SU-DHL-6 (cell line): ENCODE measurements around the gene ZNF775.

Experiments
- H2AFZ ChIP-seq: fragments of 200-600 bp; sonication (generic); 2 replicates; pipeline ENCODE4 v1.6.1; 2014; ENCODE audit warnings: low read depth, mild to moderate bottlenecking, moderate library complexity, mixed read lengths, antibody characterized with exemption, low read length; ENCODE audit not compliant: severe bottlenecking
- H3F3A ChIP-seq: fragments of 200-600 bp; shearing (Covaris generic); 2 replicates; pipeline ENCODE4 v1.6.0; 2016; ENCODE audit warnings: antibody characterized with exemption, mild to moderate bottlenecking; ENCODE audit not compliant: insufficient read depth
- H3K27ac ChIP-seq: fragments of 200-600 bp; sonication (generic); 2 replicates; pipeline ENCODE4 v1.5.1; 2016; ENCODE audit warnings: low read depth, mild to moderate bottlenecking, low read length, moderate library complexity, mixed read lengths
- H3K27me3 ChIP-seq: fragments of 200-600 bp; sonication (generic), shearing (Covaris generic); 2 replicates; pipeline ENCODE4 v1.6.0; 2014; ENCODE audit warnings: mild to moderate bottlenecking, low read length
- H3K36me3 ChIP-seq: fragments of 200-600 bp; sonication (generic); 2 replicates; pipeline ENCODE4 v1.6.1; 2014; ENCODE audit warnings: mild to moderate bottlenecking, low read length, mixed read lengths
- H3K4me2 ChIP-seq: fragments of 300-600, 200-600 bp; shearing (Covaris generic), sonication (generic); 2 replicates; pipeline ENCODE4 v1.6.0; 2014; ENCODE audit warnings: low read length, low read depth, mild to moderate bottlenecking; ENCODE audit not compliant: poor library complexity, severe bottlenecking
- H3K4me3 ChIP-seq: fragments of 200-600 bp; sonication (generic); 2 replicates; pipeline ENCODE4 v1.5.1; 2014; ENCODE audit warnings: antibody characterized with exemption, low read length, mild to moderate bottlenecking, mixed read lengths; ENCODE audit not compliant: insufficient read depth, poor library complexity, severe bottlenecking
- H3K79me2 ChIP-seq: fragments of 200-600 bp; sonication (generic); 2 replicates; pipeline ENCODE4 v1.6.1; 2014; ENCODE audit warnings: mild to moderate bottlenecking, low read length, moderate library complexity; ENCODE audit not compliant: insufficient read depth
- H3K9ac ChIP-seq: fragments of 200-600 bp; sonication (generic); 2 replicates; pipeline ENCODE4 v1.7.0; 2014; ENCODE audit warnings: mild to moderate bottlenecking, low read length
- H3K9me2 ChIP-seq: fragments of 200-600 bp; sonication (generic); replicated peaks from 2 replicates; pipeline ENCODE4 v1.6.1; 2014; ENCODE audit warnings: low read length; ENCODE audit not compliant: insufficient read depth
- H3K9me3 ChIP-seq: fragments of 200-600 bp; sonication (generic); 2 replicates; pipeline ENCODE4 v1.6.1; 2014; ENCODE audit warnings: low read length, mixed read lengths; ENCODE audit not compliant: insufficient read depth
- H4K20me1 ChIP-seq: fragments of 200-600 bp; sonication (generic); 2 replicates; pipeline ENCODE4 v1.6.1; 2014; ENCODE audit warnings: low read depth, mild to moderate bottlenecking, antibody characterized with exemption, low read length, moderate library complexity, mixed read lengths
- CTCF ChIP-seq: fragments of 200-600 bp; sonication (generic); IDR thresholded peaks from one replicate; pipeline ENCODE4 v1.5.1; 2017; ENCODE audit warnings: antibody characterized with exemption, mild to moderate bottlenecking, low read length, moderate library complexity; ENCODE audit not compliant: insufficient read depth, poor library complexity, severe bottlenecking
- EZH2phosphoT487 ChIP-seq: fragments of 200-600 bp; sonication (generic), shearing (Covaris generic); conservative IDR thresholded peaks from 2 replicates; pipeline ENCODE4 v1.6.1; 2018; ENCODE audit warnings: mild to moderate bottlenecking, antibody characterized with exemption, low read length, moderate library complexity, mixed read lengths

Gene ZNF775

DNA sequence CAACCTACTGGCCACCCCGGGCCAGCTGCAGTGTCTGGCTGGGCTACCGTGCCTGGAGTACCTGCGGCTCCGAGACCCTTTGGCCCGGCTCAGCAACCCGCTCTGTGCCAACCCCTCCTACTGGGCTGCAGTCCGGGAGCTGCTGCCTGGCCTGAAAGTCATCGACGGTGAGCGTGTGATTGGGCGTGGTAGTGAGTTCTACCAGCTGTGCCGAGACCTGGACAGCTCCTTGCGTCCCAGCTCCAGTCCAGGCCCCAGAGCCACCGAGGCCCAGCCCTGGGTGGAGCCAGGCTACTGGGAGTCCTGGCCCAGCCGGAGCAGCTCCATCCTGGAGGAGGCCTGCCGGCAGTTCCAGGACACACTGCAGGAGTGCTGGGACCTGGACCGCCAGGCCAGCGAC, 42.0 kb upstream of the ZNF775 start:
- Histone ChIP-seq H3K9me3 (no peaks in the 10 kb centered on the region), H3K36me3 (no peaks in the 10 kb centered on the region), H3K27ac (no peak overlapping the region), H3F3A (no peaks in the 10 kb centered on the region), H3K79me2 (no peaks in the 10 kb centered on the region), H3K27me3 (no peaks in the 10 kb centered on the region), H3K4me3 (no peak overlapping the region), H3K9me2 (no peaks in the 10 kb centered on the region), H2AFZ (no peak overlapping the region), H3K4me2 (no peak overlapping the region), H3K9ac (no peak overlapping the region), H4K20me1 (no peaks in the 10 kb centered on the region)
- no peak for TF ChIP-seq CTCF

- Histone ChIP-seq H3K36me3 (no peaks in the 10 kb centered on the region), H3K4me3 (no peak overlapping the region), H3K9me3 (no peaks in the 10 kb centered on the region), H3K27me3 (no peaks in the 10 kb centered on the region), H3K4me2 (no peak overlapping the region), H3K9me2 (no peaks in the 10 kb centered on the region), H3K9ac (no peak overlapping the region), H3F3A (no peaks in the 10 kb centered on the region), H3K27ac (no peak overlapping the region), H4K20me1 (no peaks in the 10 kb centered on the region), H3K79me2 (no peaks in the 10 kb centered on the region), H2AFZ (no peak overlapping the region)
- no peak for TF ChIP-seq CTCF
- no peak for TF ChIP-seq EZH2phosphoT487
These were observed 41.5 kb upstream of the ZNF775 start for GRCh38 chr7:150337659-150338081.

GRCh38 chr7:150338166-150338829, 40.8 kb upstream of the ZNF775 start:
- H3K27ac ChIP-seq: no peak overlapping the region
- no peaks in the 10 kb centered on the region for H3K27me3 ChIP-seq
- no peaks in the 10 kb centered on the region for H3F3A ChIP-seq
- H3K9me2 ChIP-seq: no peaks in the 10 kb centered on the region
- H3K9ac ChIP-seq: no peak overlapping the region
- no peaks in the 10 kb centered on the region for H3K79me2 ChIP-seq
- no peak overlapping the region for H2AFZ ChIP-seq
- no peak overlapping the region for H3K4me2 ChIP-seq
- no peak overlapping the region for H3K4me3 ChIP-seq
- H3K36me3 ChIP-seq: no peaks in the 10 kb centered on the region
- TF ChIP-seq EZH2phosphoT487 (no peak), CTCF (no peak)
- no peaks in the 10 kb centered on the region for H3K9me3 ChIP-seq
- H4K20me1 ChIP-seq: no peaks in the 10 kb centered on the region
